Measurements from ENCODE around the gene PBX4. TPM values are rescaled to one million over a fixed set of nuclear protein-coding genes. Genes with fewer than 3 reads are reported as not detected.

PBX4 gene
- total RNA-seq, 1 donor from 2014 or later: 0.93 TPM

- DNase-seq (ENCODE audit: low read depth) (no peak), FAIRE-seq (no peak)
- H3K4me3 Mint-ChIP-seq (ENCODE audit: unreplicated experiment): peak within 1 kb of the TSS; percentile 27
- peaks cover 6% of the 10 kb centered on the region for H3K36me3 Mint-ChIP-seq (ENCODE audit: low read depth, unreplicated experiment)
- no peak within 1 kb of the TSS for H3K9ac ChIP-seq (ENCODE audit: low read length)
- no peaks in the 10 kb centered on the region for H3K9me3 ChIP-seq (ENCODE audit: insufficient read depth, low read depth, low read length)
- peaks cover 6% of the 10 kb centered on the region for H4K20me1 ChIP-seq (ENCODE audit: insufficient read depth, low read length)
- H3K4me3 ChIP-seq (ENCODE audit: insufficient read depth, low read depth, low read length): no peak within 1 kb of the TSS
- H3K27ac ChIP-seq (ENCODE audit: low read depth, low read length): no peak within 1 kb of the TSS
- peaks cover 2% of the 10 kb centered on the region for H3K9me3 Mint-ChIP-seq (ENCODE audit: unreplicated experiment)
- TF ChIP-seq CTCF (IDR thresholded peaks at IDR 0.05; ENCODE audit: insufficient read depth, low read depth, low read length): no peak
- TF ChIP-seq EZH2 (IDR thresholded peaks at IDR 0.05; ENCODE audit: insufficient read depth, low read length): peak; percentile 53
- no peaks in the 10 kb centered on the region for H3K36me3 ChIP-seq (ENCODE audit: insufficient read depth, low read length)
- H3K27me3 ChIP-seq (ENCODE audit: insufficient read depth, low read length): peaks cover 22% of the 10 kb centered on the region
- peak within 1 kb of the TSS; percentile 18 for H2AFZ ChIP-seq (ENCODE audit: low read depth, low read length)
- peak within 1 kb of the TSS; percentile 72 for H3K4me2 ChIP-seq (ENCODE audit: low read length)
- peaks cover 14% of the 10 kb centered on the region for H3K27me3 Mint-ChIP-seq (ENCODE audit: low read depth, unreplicated experiment)
- peak within 1 kb of the TSS; percentile 34 for H3K27ac Mint-ChIP-seq (ENCODE audit: unreplicated experiment)
- no peaks in the 10 kb centered on the region for H3K79me2 ChIP-seq (ENCODE audit: insufficient read depth, low read length)
- H3K4me1 Mint-ChIP-seq (ENCODE audit: low read depth, unreplicated experiment): peaks cover 14% of the 10 kb centered on the region
- H3K4me1 ChIP-seq (ENCODE audit: insufficient read depth, low read length): peaks cover 4% of the 10 kb centered on the region
Measured at GRCh38 chr19:19538061-19538784, 80.3 kb downstream of the PBX4 start, which contains the start of gene CILP2. CILP2 (plus strand) TSS chr19:19538265; CDS start chr19:19538350, 85 bp downstream.

GRCh38 chr19:19537075-19538048, 81.1 kb downstream of the PBX4 start:
- Histone ChIP-seq H2AFZ (ENCODE audit: low read depth, low read length) (no peak overlapping the region), H3K9me3 (ENCODE audit: insufficient read depth, low read depth, low read length) (no peaks in the 10 kb centered on the region), H3K4me1 (ENCODE audit: insufficient read depth, low read length) (peaks cover 4% of the 10 kb centered on the region), H3K27me3 (ENCODE audit: insufficient read depth, low read length) (peaks cover 22% of the 10 kb centered on the region), H4K20me1 (ENCODE audit: insufficient read depth, low read length) (peaks cover 14% of the 10 kb centered on the region), H3K27ac (ENCODE audit: low read depth, low read length) (no peak overlapping the region), H3K79me2 (ENCODE audit: insufficient read depth, low read length) (no peaks in the 10 kb centered on the region), H3K4me2 (ENCODE audit: low read length) (peak overlapping the region; percentile 72), H3K36me3 (ENCODE audit: insufficient read depth, low read length) (no peaks in the 10 kb centered on the region), H3K9ac (ENCODE audit: low read length) (no peak overlapping the region), H3K4me3 (ENCODE audit: insufficient read depth, low read depth, low read length) (no peak overlapping the region)
- TF ChIP-seq EZH2 (IDR thresholded peaks at IDR 0.05; ENCODE audit: insufficient read depth, low read length) (peak; percentile 40), CTCF (IDR thresholded peaks at IDR 0.05; ENCODE audit: insufficient read depth, low read depth, low read length) (no peak)
- peaks cover 14% of the 10 kb centered on the region for H3K4me1 Mint-ChIP-seq (ENCODE audit: low read depth, unreplicated experiment)
- no peak overlapping the region for H3K27ac Mint-ChIP-seq (ENCODE audit: unreplicated experiment)
- FAIRE-seq: no peak
- no peak for DNase-seq (ENCODE audit: low read depth)
- H3K27me3 Mint-ChIP-seq (ENCODE audit: low read depth, unreplicated experiment): peaks cover 13% of the 10 kb centered on the region
- peaks cover 2% of the 10 kb centered on the region for H3K9me3 Mint-ChIP-seq (ENCODE audit: unreplicated experiment)
- peaks cover 6% of the 10 kb centered on the region for H3K36me3 Mint-ChIP-seq (ENCODE audit: low read depth, unreplicated experiment)
- H3K4me3 Mint-ChIP-seq (ENCODE audit: unreplicated experiment): peak overlapping the region; percentile 27

Measured in astrocyte (in vitro differentiated cells and primary cell).